B cell (primary cell): ENCODE data around the gene DCLK1. TPM values are rescaled to one million over a fixed set of nuclear protein-coding genes. Genes with fewer than 3 reads are reported as not detected.

Experiments
- ATAC-seq: fragments of 200-7000 bp; cut with Tn5 transposase; one replicate; pipeline ENCODE4 v1.10.0; 2021; ENCODE audit warnings: low read depth, mild to moderate bottlenecking, moderate number of reproducible peaks, moderate library complexity
- CTCF ChIA-PET: fragments of 350-600 bp; sonication (Branson Sonifier 250); formaldehyde crosslinking; loops from one replicate; lab custom pipeline; 2021; ENCODE audit warnings: antibody characterized with exemption, inconsistent platforms; lab: Charles Lee
- POLR2A ChIA-PET: fragments of 350-600 bp; sonication (Branson Sonifier 250); formaldehyde crosslinking; loops from one replicate; lab custom pipeline; 2021; ENCODE audit warnings: antibody characterized with exemption; lab: Charles Lee
- DNase-seq: peaks from one replicate; pipeline ENCODE4 v3.0.0; 2013
- H2AFZ ChIP-seq: 2 replicates; pipeline ENCODE4 v1.6.1; 2012; ENCODE audit warnings: mild to moderate bottlenecking, low read depth, low read length; ENCODE audit not compliant: insufficient read depth, poor library complexity, severe bottlenecking
- H3K27ac ChIP-seq, 2 donors: 1 replicate in 1 of 2; 2 replicates in 1 of 2; pipeline ENCODE4 v1.5.1; 2012 to 2013; ENCODE audit warnings: low read length in 2 of 2, mild to moderate bottlenecking in 2 of 2, moderate library complexity in 1 of 2
- H3K27me3 ChIP-seq, 4 experiments: fragments of 200-600 bp in 1 of 4; sonication (generic) in 1 of 4; replicated peaks in 1 of 4; 1 replicate in 2 of 4; 2 replicates in 2 of 4; pipeline versions ENCODE4 v1.6.1 to v1.7.0; 2013 to 2016; ENCODE audit warnings: low read length in 3 of 4, mild to moderate bottlenecking in 2 of 4, mixed read lengths in 1 of 4, moderate library complexity in 1 of 4; ENCODE audit not compliant: insufficient read depth in 4 of 4, control insufficient read depth in 3 of 4; ENCODE audit errors: control extremely low read depth in 1 of 4
- H3K36me3 ChIP-seq, 2 experiments: replicated peaks in 1 of 2; 1 replicate in 1 of 2; 2 replicates in 1 of 2; pipeline versions ENCODE4 v1.6.1 to v1.7.1; 2013; ENCODE audit warnings: low read length in 1 of 2; ENCODE audit not compliant: insufficient read depth in 2 of 2, control insufficient read depth in 1 of 2; ENCODE audit errors: control extremely low read depth in 1 of 2, extremely low read depth in 1 of 2
- H3K4me1 ChIP-seq, 2 donors: fragments of 200-600 bp in 1 of 2; sonication (generic) in 1 of 2; 1 replicate in 1 of 2; 2 replicates in 1 of 2; pipeline versions ENCODE4 v1.5.1 to v1.6.1; 2013 to 2017; ENCODE audit warnings: low read length in 2 of 2; ENCODE audit not compliant: control insufficient read depth in 2 of 2, insufficient read depth in 2 of 2
- H3K4me2 ChIP-seq: replicated peaks from 2 replicates; pipeline ENCODE3; 2012; ENCODE audit warnings: mild to moderate bottlenecking, low read depth, low read length; ENCODE audit not compliant: poor library complexity, severe bottlenecking
- H3K4me3 ChIP-seq, 5 experiments: fragments of 200-600 bp in 1 of 5; sonication (generic) in 1 of 5; 1 replicate in 3 of 5; 2 replicates in 2 of 5; pipeline versions ENCODE4 v1.5.1 to v1.7.0; 2011 to 2016; ENCODE audit warnings: low read length in 4 of 5, mild to moderate bottlenecking in 4 of 5, low read depth in 2 of 5, control low read depth in 1 of 5, moderate library complexity in 1 of 5; ENCODE audit not compliant: insufficient read depth in 1 of 5; ENCODE audit errors: control extremely low read depth in 1 of 5, extremely low read depth in 1 of 5
- H3K79me2 ChIP-seq: fragments of 200-600 bp; sonication (generic); one replicate; pipeline ENCODE4 v1.6.0; 2016; ENCODE audit warnings: low read length; ENCODE audit not compliant: control insufficient read depth, insufficient read depth
- H3K9ac ChIP-seq: fragments of 200-600 bp; sonication (generic); 2 replicates; pipeline ENCODE4 v1.6.1; 2017; ENCODE audit warnings: mild to moderate bottlenecking, low read length, moderate library complexity
- H3K9me3 ChIP-seq, 3 donors: one replicate each; pipeline versions ENCODE4 v1.6.1 to v1.7.1; 2013; ENCODE audit warnings: low read length in 2 of 3; ENCODE audit not compliant: control insufficient read depth in 2 of 3, insufficient read depth in 1 of 3; ENCODE audit errors: control extremely low read depth in 1 of 3
- H4K20me1 ChIP-seq: 2 replicates; pipeline ENCODE4 v1.6.0; 2012; ENCODE audit warnings: mild to moderate bottlenecking, low read length; ENCODE audit not compliant: insufficient read depth, control insufficient read depth, poor library complexity, severe bottlenecking
- H3K27ac Mint-ChIP-seq: one replicate; pipeline ENCODE4 v1.8.0; 2021; ENCODE audit warnings: mixed read lengths
- H3K27me3 Mint-ChIP-seq: one replicate; pipeline ENCODE4 v1.8.0; 2021; ENCODE audit warnings: mixed read lengths
- H3K4me1 Mint-ChIP-seq: one replicate; pipeline ENCODE4 v1.8.0; 2021; ENCODE audit warnings: mixed read lengths
- H3K4me3 Mint-ChIP-seq: one replicate; pipeline ENCODE4 v1.8.0; 2021; ENCODE audit warnings: mixed read lengths
- H3K9me3 Mint-ChIP-seq: one replicate; pipeline ENCODE4 v1.8.0; 2022; ENCODE audit warnings: mixed read lengths; ENCODE audit not compliant: insufficient read depth
- CTCF ChIP-seq: fragments of 200-600 bp; IDR thresholded peaks from one replicate; pipeline ENCODE4 v1.8.0; 2022; ENCODE audit warnings: antibody characterized with exemption, mild to moderate bottlenecking
- EZH2 ChIP-seq: IDR thresholded peaks from 2 replicates; pipeline ENCODE4 v1.6.1; 2012; ENCODE audit warnings: borderline replicate concordance, low read depth, mild to moderate bottlenecking, moderate library complexity, low read length; ENCODE audit not compliant: insufficient read depth, poor library complexity, severe bottlenecking
- WGBS: methylation state at CpG from one replicate; pipeline ENCODE4 v1.1.5; 2013; ENCODE audit warnings: missing lambda C conversion rate; ENCODE audit not compliant: insufficient coverage; 5-methylcytosine and 5-hydroxymethylcytosine counted together
- intact Hi-C: fragments of 100-400 bp; cut with micrococcal nuclease; formaldehyde crosslinking; loops from one replicate; pipeline ENCODE4 v1.10.0; 2022
- polyA plus RNA-seq: library from polyadenylated mRNA; depleted of rRNA; stranded (reverse); fragments of >200 nt; gene quantifications from 2 replicates; pipeline ENCODE4 v1.2.3, GENCODE V29; 2012
- total RNA-seq, 2 donors: library from RNA; stranded (reverse); fragments of 120-200 nt in 1 of 2; gene quantifications; 1 replicate in 1 of 2; 2 replicates in 1 of 2; pipeline versions ENCODE4 v1.2.3 to v1.2.4, GENCODE V29; 2013 to 2022

DCLK1 gene
- total and polyA plus RNA-seq, 2 donors (not counting 1 experiment from before 2014, with no cell fraction given): not detected

- DNase-seq: no peak
- POLR2A ChIA-PET: no interaction called here
- Mint-ChIP-seq H3K27me3 (no peaks in the 10 kb centered on the region), H3K27ac (no peak overlapping the region), H3K9me3 (peaks cover 4% of the 10 kb centered on the region), H3K4me3 (no peak overlapping the region), H3K4me1 (no peaks in the 10 kb centered on the region)
- CTCF ChIA-PET: no interaction called here
- H4K20me1 ChIP-seq: no peaks in the 10 kb centered on the region
- no peaks in the 10 kb centered on the region for H3K27me3 ChIP-seq
- no peak overlapping the region for H2AFZ ChIP-seq
- no peak overlapping the region for H3K9ac ChIP-seq
- no peak overlapping the region for H3K4me3 ChIP-seq
- TF ChIP-seq CTCF (no peak), EZH2 (no peak)
- peaks cover 0 to 6% (median 0%) of the 10 kb centered on the region in 3 donors for H3K9me3 ChIP-seq
- H3K27ac ChIP-seq: no peak overlapping the region
- no peak overlapping the region for H3K4me2 ChIP-seq
- no peaks in the 10 kb centered on the region for H3K4me1 ChIP-seq
- no peak for ATAC-seq
- no peaks in the 10 kb centered on the region for H3K79me2 ChIP-seq
- WGBS: 83% methylated on average over 3 of the region's 4 CpGs
- no peaks in the 10 kb centered on the region for H3K36me3 ChIP-seq
- intact Hi-C loops: no loop called here
These were observed 200.2 kb downstream of the DCLK1 start for GRCh38 chr13:35930665-35931631.

GRCh38 chr13:35927567-35928021, 203.6 kb downstream of the DCLK1 start:
- Histone ChIP-seq H3K27ac (no peak overlapping the region), H3K79me2 (no peaks in the 10 kb centered on the region), H3K9me3 (peaks cover 0 to 6% (median 0%) of the 10 kb centered on the region in 3 donors), H3K4me2 (no peak overlapping the region), H4K20me1 (no peaks in the 10 kb centered on the region), H3K4me1 (no peaks in the 10 kb centered on the region), H3K9ac (no peak overlapping the region), H3K4me3 (no peak overlapping the region), H3K27me3 (no peaks in the 10 kb centered on the region), H2AFZ (no peak overlapping the region), H3K36me3 (no peaks in the 10 kb centered on the region)
- no peak overlapping the region for H3K27ac Mint-ChIP-seq
- intact Hi-C loops: no loop called here
- ChIA-PET CTCF (no interaction called here), POLR2A (no interaction called here)
- H3K4me1 Mint-ChIP-seq: no peaks in the 10 kb centered on the region
- 56% methylated on average over 3 of the region's 4 CpGs for WGBS
- DNase-seq: no peak
- H3K4me3 Mint-ChIP-seq: no peak overlapping the region
- ATAC-seq: no peak
- no peaks in the 10 kb centered on the region for H3K27me3 Mint-ChIP-seq
- TF ChIP-seq CTCF (no peak), EZH2 (no peak)
- H3K9me3 Mint-ChIP-seq: peaks cover 3% of the 10 kb centered on the region
